H1 (cell line): ENCODE data around the gene FAM177B.

Experiments
- CTCF ChIP-seq, 3 experiments: IDR thresholded peaks; 1 replicate in 2 of 3; 2 replicates in 1 of 3; pipeline versions ENCODE4 v1.5.1 to v1.6.1; 2011; ENCODE audit warnings: low read length in 3 of 3, mild to moderate bottlenecking in 3 of 3, inconsistent platforms in 2 of 3, low read depth in 1 of 3, moderate library complexity in 1 of 3; ENCODE audit not compliant: insufficient read depth in 1 of 3; ENCODE audit errors: control extremely low read depth in 1 of 3
- EP300 ChIP-seq, 2 experiments: IDR thresholded peaks; 1 replicate in 1 of 2; 2 replicates in 1 of 2; pipeline ENCODE4 v1.6.1; 2011 to 2012; ENCODE audit warnings: low read depth in 2 of 2, low read length in 2 of 2, mild to moderate bottlenecking in 2 of 2, borderline replicate concordance in 1 of 2, inconsistent platforms in 1 of 2, moderate library complexity in 1 of 2
- EZH2 ChIP-seq: fragments of 200-600 bp; sonication (generic); IDR thresholded peaks from 2 replicates; pipeline ENCODE4 v1.7.1; 2012; ENCODE audit warnings: low read depth, mild to moderate bottlenecking, moderate library complexity, low read length, inconsistent platforms; ENCODE audit not compliant: severe bottlenecking
- FOSL1 ChIP-seq: IDR thresholded peaks from 2 replicates; pipeline ENCODE4 v1.6.1; 2011; ENCODE audit warnings: mild to moderate bottlenecking, low read depth, low read length, moderate library complexity; ENCODE audit not compliant: insufficient read depth
- GABPA ChIP-seq: IDR thresholded peaks from 2 replicates; pipeline ENCODE4 v1.6.1; 2011; ENCODE audit warnings: mild to moderate bottlenecking, low read length, moderate library complexity, borderline replicate concordance; ENCODE audit not compliant: insufficient read depth
- JUND ChIP-seq: IDR thresholded peaks from 2 replicates; pipeline ENCODE4 v1.6.1; 2011; ENCODE audit warnings: mild to moderate bottlenecking, improper control_type of control experiment, low read length
- SP1 ChIP-seq: IDR thresholded peaks from 2 replicates; pipeline ENCODE4 v1.6.1; 2011; ENCODE audit warnings: low read depth, low read length

DNA sequence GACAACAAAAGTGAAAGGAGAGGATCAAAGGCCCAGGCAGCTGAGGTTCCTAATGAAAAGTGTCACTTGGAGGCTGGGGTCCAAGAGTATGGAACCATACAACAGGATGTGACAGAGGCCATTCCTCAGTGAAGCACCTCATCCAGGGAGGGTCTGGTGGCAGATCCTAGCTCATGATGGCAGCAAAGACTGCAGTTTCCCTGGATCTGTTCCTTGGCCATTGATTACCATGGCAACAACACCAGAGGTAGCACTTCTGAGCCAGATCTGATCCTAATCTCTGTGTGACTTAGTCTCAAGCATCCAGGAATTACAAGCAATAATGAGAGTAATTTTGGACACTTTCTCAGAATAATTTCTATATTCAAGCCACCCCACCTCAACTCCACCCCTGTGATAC, 12.9 kb downstream of the FAM177B start:
- TF ChIP-seq FOSL1 (no peak), JUND (no peak), SP1 (no peak), CTCF (IDR thresholded peaks at IDR 0.05; ENCODE audit: control extremely low read depth in 1 of 3, insufficient read depth in 1 of 3, low read depth in 1 of 3, low read length in 3 of 3) (peak; percentile 15 to 33 (median 17); a peak in 3 of 4 replicates), EZH2 (no peak), EP300 (IDR thresholded peaks at IDR 0.05; ENCODE audit: borderline replicate concordance in 1 of 2, low read depth in 2 of 2, low read length in 2 of 2) (no peak), GABPA (no peak)
